CD4-positive, CD25-positive, alpha-beta regulatory T cell (primary cell): ENCODE data around the gene MGAT4B. TPM values are rescaled to one million over a fixed set of nuclear protein-coding genes. Genes with fewer than 3 reads are reported as not detected.

ENCODE experiments used
- ATAC-seq, 2 donors: fragments of 150-1000 bp; cut with Tn5 transposase; one replicate each; pipeline ENCODE4 v1.10.0; 2021; ENCODE audit warnings: low read depth in 2 of 2, moderate number of reproducible peaks in 2 of 2, moderate library complexity in 1 of 2
- DNase-seq, 3 donors: peaks; one replicate each; pipeline versions ENCODE4 v3.0.0 to v3.0.0-alpha.2; 2012 to 2022; ENCODE audit warnings: mixed read lengths in 1 of 3
- H3K27ac ChIP-seq: one replicate; pipeline ENCODE4 v1.7.0; 2013; ENCODE audit warnings: mild to moderate bottlenecking, low read length; ENCODE audit not compliant: insufficient read depth, poor library complexity, severe bottlenecking
- H3K27me3 ChIP-seq: one replicate; pipeline ENCODE4 v1.7.0; 2013; ENCODE audit warnings: low read length; ENCODE audit not compliant: control insufficient read depth, insufficient read depth
- H3K36me3 ChIP-seq: one replicate; pipeline ENCODE4 v1.7.0; 2013; ENCODE audit warnings: mild to moderate bottlenecking, low read length, moderate library complexity; ENCODE audit not compliant: control insufficient read depth, insufficient read depth
- H3K4me1 ChIP-seq: 2 replicates; pipeline ENCODE4 v1.7.0; 2013; ENCODE audit warnings: mild to moderate bottlenecking, low read length; ENCODE audit not compliant: insufficient read depth, control insufficient read depth, poor library complexity, severe bottlenecking
- H3K4me3 ChIP-seq: one replicate; pipeline ENCODE4 v1.7.0; 2013; ENCODE audit warnings: low read depth, mild to moderate bottlenecking, low read length, moderate library complexity
- H3K9me3 ChIP-seq, 2 experiments: 1 replicate in 1 of 2; 2 replicates in 1 of 2; pipeline ENCODE4 v1.7.0; 2013; ENCODE audit warnings: low read length in 2 of 2, mild to moderate bottlenecking in 1 of 2, moderate library complexity in 1 of 2; ENCODE audit not compliant: control insufficient read depth in 2 of 2
- H3K27ac Mint-ChIP-seq, 3 donors: one replicate each; pipeline ENCODE4 v1.8.0; 2020 to 2022; ENCODE audit warnings: mild to moderate bottlenecking in 3 of 3, mixed read lengths in 3 of 3, moderate library complexity in 2 of 3
- H3K27me3 Mint-ChIP-seq: one replicate; pipeline ENCODE4 v1.8.0; 2022; ENCODE audit warnings: mild to moderate bottlenecking, mixed read lengths
- H3K36me3 Mint-ChIP-seq: one replicate; pipeline ENCODE4 v1.8.0; 2020; ENCODE audit warnings: mixed read lengths
- H3K4me1 Mint-ChIP-seq, 4 donors: one replicate each; pipeline ENCODE4 v1.8.0; 2020 to 2022; ENCODE audit warnings: mixed read lengths in 4 of 4, mild to moderate bottlenecking in 1 of 4
- H3K4me3 Mint-ChIP-seq, 4 donors: one replicate each; pipeline ENCODE4 v1.8.0; 2020 to 2022; ENCODE audit warnings: mild to moderate bottlenecking in 4 of 4, mixed read lengths in 4 of 4, moderate library complexity in 3 of 4
- H3K9me3 Mint-ChIP-seq, 7 donors: one replicate each; pipeline ENCODE4 v1.8.0; 2020 to 2022; ENCODE audit warnings: mixed read lengths in 7 of 7, mild to moderate bottlenecking in 3 of 7, moderate library complexity in 2 of 7
- polyA plus RNA-seq, 4 donors: library from polyadenylated mRNA; unstranded; fragments of 300-500 nt; fragmentation: Illumina TruSeq; gene quantifications; one replicate each; pipeline ENCODE4 v1.2.3, GENCODE V29; 2021
- total RNA-seq: library from RNA; stranded (reverse); gene quantifications from one replicate; pipeline ENCODE4 v1.2.3, GENCODE V29; 2022

MGAT4B gene
- total and polyA plus RNA-seq, 5 donors from 2014 or later: 11.9 to 134 (median 15.4) TPM

- peaks cover 30% of the 10 kb centered on the region for H3K36me3 Mint-ChIP-seq
- H3K9me3 ChIP-seq: no peaks in the 10 kb centered on the region
- H3K4me1 Mint-ChIP-seq: peaks cover 8 to 58% (median 30%) of the 10 kb centered on the region in 4 donors
- peak overlapping the region; percentile 35 for H3K27ac ChIP-seq
- no peak overlapping the region for H3K4me3 ChIP-seq
- H3K36me3 ChIP-seq: peaks cover 54% of the 10 kb centered on the region
- H3K27me3 ChIP-seq: no peaks in the 10 kb centered on the region
- H3K4me1 ChIP-seq: peaks cover 31% of the 10 kb centered on the region
- peak overlapping the region in 1 of 3 donors; percentile 46 for H3K27ac Mint-ChIP-seq
- H3K9me3 Mint-ChIP-seq: peaks cover 0 to 3% (median 0%) of the 10 kb centered on the region in 7 donors
- peak in 1 of 3 donors; percentile 1 for DNase-seq
- ATAC-seq: no peak
- H3K27me3 Mint-ChIP-seq: peaks cover 10% of the 10 kb centered on the region
- peak overlapping the region in 3 of 4 donors; percentile 17 to 25 (median 19) for H3K4me3 Mint-ChIP-seq
These were observed 17.5 kb upstream of the MGAT4B start for GRCh38 chr5:179823937-179824744.

- no peaks in the 10 kb centered on the region for H3K9me3 ChIP-seq
- Mint-ChIP-seq H3K4me3 (peak overlapping the region; percentile 98 to 100 (median 99)), H3K27me3 (peaks cover 10% of the 10 kb centered on the region), H3K9me3 (peaks cover 0 to 2% (median 0%) of the 10 kb centered on the region in 7 donors), H3K36me3 (peaks cover 16% of the 10 kb centered on the region), H3K4me1 (peaks cover 8 to 65% (median 33%) of the 10 kb centered on the region in 4 donors), H3K27ac (peak overlapping the region in 2 of 3 donors; percentile 98)
- H3K4me1 ChIP-seq: peaks cover 42% of the 10 kb centered on the region
- peaks cover 40% of the 10 kb centered on the region for H3K36me3 ChIP-seq
- ATAC-seq: no peak
- H3K4me3 ChIP-seq: peak overlapping the region; percentile 92
- H3K27me3 ChIP-seq: no peaks in the 10 kb centered on the region
- no peak for DNase-seq
- H3K27ac ChIP-seq: peak overlapping the region; percentile 96
These were observed 15.9 kb upstream of the MGAT4B start for GRCh38 chr5:179822444-179822990.

GRCh38 chr5:179822059-179822432, 15.4 kb upstream of the MGAT4B start:
- H3K27me3 ChIP-seq: no peaks in the 10 kb centered on the region
- H3K4me1 Mint-ChIP-seq: peaks cover 8 to 66% (median 35%) of the 10 kb centered on the region in 4 donors
- peak overlapping the region; percentile 96 for H3K27ac ChIP-seq
- no peak for ATAC-seq
- H3K27ac Mint-ChIP-seq: peak overlapping the region in 2 of 3 donors; percentile 98
- H3K36me3 ChIP-seq: peaks cover 38% of the 10 kb centered on the region
- H3K4me1 ChIP-seq: peaks cover 46% of the 10 kb centered on the region
- H3K9me3 Mint-ChIP-seq: peaks cover 0 to 2% (median 0%) of the 10 kb centered on the region in 7 donors
- H3K36me3 Mint-ChIP-seq: peaks cover 15% of the 10 kb centered on the region
- peaks cover 10% of the 10 kb centered on the region for H3K27me3 Mint-ChIP-seq
- peak overlapping the region; percentile 92 for H3K4me3 ChIP-seq
- H3K9me3 ChIP-seq: no peaks in the 10 kb centered on the region
- peak overlapping the region; percentile 98 to 100 (median 99) for H3K4me3 Mint-ChIP-seq
- DNase-seq: no peak

- H3K36me3 ChIP-seq: peaks cover 33% of the 10 kb centered on the region
- Mint-ChIP-seq H3K27ac (peak overlapping the region; percentile 97 to 98 (median 98)), H3K36me3 (peaks cover 15% of the 10 kb centered on the region), H3K4me3 (peak overlapping the region; percentile 98 to 100 (median 99)), H3K4me1 (peaks cover 8 to 63% (median 33%) of the 10 kb centered on the region in 4 donors), H3K9me3 (peaks cover 0 to 2% (median 0%) of the 10 kb centered on the region in 7 donors), H3K27me3 (peaks cover 10% of the 10 kb centered on the region)
- DNase-seq (peak; percentile 84 to 90 (median 87)), ATAC-seq (peak; percentile 59 to 60)
- peaks cover 52% of the 10 kb centered on the region for H3K4me1 ChIP-seq
- peak overlapping the region; percentile 96 for H3K27ac ChIP-seq
- H3K4me3 ChIP-seq: peak overlapping the region; percentile 92
- no peaks in the 10 kb centered on the region for H3K9me3 ChIP-seq
- no peaks in the 10 kb centered on the region for H3K27me3 ChIP-seq
These were observed 14.8 kb upstream of the MGAT4B start for GRCh38 chr5:179821298-179822058.

GRCh38 chr5:179820483-179821297, 14.0 kb upstream of the MGAT4B start, which contains the start of gene SQSTM1:
SQSTM1 (plus strand) TSS chr5:179820905; CDS start chr5:179820937, 32 bp downstream.
- peak within 1 kb of the TSS; percentile 98 to 100 (median 99) for H3K4me3 Mint-ChIP-seq
- peak; percentile 57 to 58 for ATAC-seq
- Histone ChIP-seq H3K27me3 (no peaks in the 10 kb centered on the region), H3K4me3 (peak within 1 kb of the TSS; percentile 92), H3K36me3 (peaks cover 30% of the 10 kb centered on the region), H3K9me3 (no peaks in the 10 kb centered on the region), H3K4me1 (peaks cover 53% of the 10 kb centered on the region), H3K27ac (peak within 1 kb of the TSS; percentile 96)
- H3K36me3 Mint-ChIP-seq: peaks cover 15% of the 10 kb centered on the region
- peaks cover 10% of the 10 kb centered on the region for H3K27me3 Mint-ChIP-seq
- H3K9me3 Mint-ChIP-seq: peaks cover 0 to 2% (median 0%) of the 10 kb centered on the region in 7 donors
- H3K27ac Mint-ChIP-seq: peak within 1 kb of the TSS; percentile 97 to 98 (median 98)
- DNase-seq: peak; percentile 77 to 84 (median 83)
- peaks cover 8 to 65% (median 34%) of the 10 kb centered on the region in 4 donors for H3K4me1 Mint-ChIP-seq

GRCh38 chr5:179820127-179820482, 13.4 kb upstream of the MGAT4B start:
- Mint-ChIP-seq H3K4me1 (peaks cover 8 to 63% (median 32%) of the 10 kb centered on the region in 4 donors), H3K36me3 (peaks cover 14% of the 10 kb centered on the region)

More at GRCh38 chr5:179820127-179820482, 13.4 kb upstream of the MGAT4B start:
- peak overlapping the region; percentile 96 for H3K27ac ChIP-seq
- ATAC-seq (no peak), DNase-seq (no peak)
- Mint-ChIP-seq H3K27me3 (peaks cover 10% of the 10 kb centered on the region), H3K9me3 (peaks cover 0 to 2% (median 0%) of the 10 kb centered on the region in 7 donors), H3K4me3 (peak overlapping the region; percentile 82 to 92 (median 88)), H3K27ac (peak overlapping the region; percentile 52 to 94 (median 90))
- no peaks in the 10 kb centered on the region for H3K27me3 ChIP-seq
- H3K4me1 ChIP-seq: peaks cover 53% of the 10 kb centered on the region
- H3K4me3 ChIP-seq: peak overlapping the region; percentile 43
- H3K9me3 ChIP-seq: no peaks in the 10 kb centered on the region
- peaks cover 24% of the 10 kb centered on the region for H3K36me3 ChIP-seq
